Uterus (tissue), 2 donors: ENCODE results near the gene SULT1C3.

Source experiments
- POLR2A ChIP-seq, 2 donors: fragments of 450-650 bp; IDR thresholded peaks; one replicate each; pipeline ENCODE4 v1.6.1; 2016; ENCODE audit warnings: antibody characterized with exemption in 2 of 2, mild to moderate bottlenecking in 1 of 2, moderate library complexity in 1 of 2
- TF ChIP-seq, protein P1 (sequence below), 4 experiments: fragments of 200-600 bp in 2 of 4; fragments of 450-650 bp in 2 of 4; sonication (generic) in 2 of 4; IDR thresholded peaks; one replicate each; pipeline ENCODE4 v1.5.1; 2016 to 2019; ENCODE audit warnings: antibody characterized with exemption in 4 of 4, mild to moderate bottlenecking in 2 of 4, moderate library complexity in 1 of 4

DNA sequence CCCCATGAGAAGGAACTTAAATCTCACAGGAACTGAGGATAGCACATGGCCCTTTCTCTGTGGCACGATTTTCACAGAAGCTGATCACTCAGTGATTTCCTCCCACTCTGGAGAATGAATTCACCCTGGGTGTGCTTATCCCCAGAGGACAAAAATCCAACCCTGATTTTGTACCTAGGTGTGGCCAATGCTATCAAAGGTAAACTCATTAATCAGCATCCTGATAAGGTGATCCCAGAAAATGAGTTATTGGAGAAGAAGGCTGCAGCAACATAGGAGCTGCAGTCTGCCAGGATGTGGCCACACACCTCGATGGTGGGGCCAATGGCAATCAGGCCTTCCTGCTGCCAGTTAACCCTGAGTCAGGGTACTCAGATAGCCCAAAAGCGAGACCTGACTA lies 40.7 kb downstream of the SULT1C3 start:
- no peak for TF ChIP-seq POLR2A (IDR thresholded peaks at IDR 0.05)
- TF ChIP-seq, protein P1, sequence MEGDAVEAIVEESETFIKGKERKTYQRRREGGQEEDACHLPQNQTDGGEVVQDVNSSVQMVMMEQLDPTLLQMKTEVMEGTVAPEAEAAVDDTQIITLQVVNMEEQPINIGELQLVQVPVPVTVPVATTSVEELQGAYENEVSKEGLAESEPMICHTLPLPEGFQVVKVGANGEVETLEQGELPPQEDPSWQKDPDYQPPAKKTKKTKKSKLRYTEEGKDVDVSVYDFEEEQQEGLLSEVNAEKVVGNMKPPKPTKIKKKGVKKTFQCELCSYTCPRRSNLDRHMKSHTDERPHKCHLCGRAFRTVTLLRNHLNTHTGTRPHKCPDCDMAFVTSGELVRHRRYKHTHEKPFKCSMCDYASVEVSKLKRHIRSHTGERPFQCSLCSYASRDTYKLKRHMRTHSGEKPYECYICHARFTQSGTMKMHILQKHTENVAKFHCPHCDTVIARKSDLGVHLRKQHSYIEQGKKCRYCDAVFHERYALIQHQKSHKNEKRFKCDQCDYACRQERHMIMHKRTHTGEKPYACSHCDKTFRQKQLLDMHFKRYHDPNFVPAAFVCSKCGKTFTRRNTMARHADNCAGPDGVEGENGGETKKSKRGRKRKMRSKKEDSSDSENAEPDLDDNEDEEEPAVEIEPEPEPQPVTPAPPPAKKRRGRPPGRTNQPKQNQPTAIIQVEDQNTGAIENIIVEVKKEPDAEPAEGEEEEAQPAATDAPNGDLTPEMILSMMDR (IDR thresholded peaks at IDR 0.05), result no peak
